Nephron progenitor cell (in vitro differentiated cells): ENCODE data around the gene TLN1.

Experiments
- DNase-seq: peaks from one replicate; pipeline ENCODE4 v3.0.0; 2021
- H3K27ac Mint-ChIP-seq: 2 replicates; pipeline ENCODE4 v1.8.0; 2021; ENCODE audit warnings: mild to moderate bottlenecking, moderate library complexity, mixed read lengths
- H3K27me3 Mint-ChIP-seq: 2 replicates; pipeline ENCODE4 v1.8.0; 2021; ENCODE audit warnings: mild to moderate bottlenecking, low read depth, mixed read lengths; ENCODE audit not compliant: poor library complexity
- H3K36me3 Mint-ChIP-seq: 2 replicates; pipeline ENCODE4 v1.8.0; 2021; ENCODE audit warnings: low read depth, mixed read lengths
- H3K4me1 Mint-ChIP-seq: 2 replicates; pipeline ENCODE4 v1.8.0; 2021; ENCODE audit warnings: mixed read lengths
- H3K4me3 Mint-ChIP-seq: 2 replicates; pipeline ENCODE4 v1.8.0; 2021; ENCODE audit warnings: mild to moderate bottlenecking, moderate library complexity, mixed read lengths
- H3K9me3 Mint-ChIP-seq: 2 replicates; pipeline ENCODE4 v1.8.0; 2021; ENCODE audit warnings: mild to moderate bottlenecking, moderate library complexity, mixed read lengths
- TF ChIP-seq, protein P1 (sequence below): fragments of 200-600 bp; sonication (generic); IDR thresholded peaks from 2 replicates; pipeline ENCODE4 v1.5.0; 2021; ENCODE audit warnings: antibody characterized with exemption

TLN1 gene

DNA sequence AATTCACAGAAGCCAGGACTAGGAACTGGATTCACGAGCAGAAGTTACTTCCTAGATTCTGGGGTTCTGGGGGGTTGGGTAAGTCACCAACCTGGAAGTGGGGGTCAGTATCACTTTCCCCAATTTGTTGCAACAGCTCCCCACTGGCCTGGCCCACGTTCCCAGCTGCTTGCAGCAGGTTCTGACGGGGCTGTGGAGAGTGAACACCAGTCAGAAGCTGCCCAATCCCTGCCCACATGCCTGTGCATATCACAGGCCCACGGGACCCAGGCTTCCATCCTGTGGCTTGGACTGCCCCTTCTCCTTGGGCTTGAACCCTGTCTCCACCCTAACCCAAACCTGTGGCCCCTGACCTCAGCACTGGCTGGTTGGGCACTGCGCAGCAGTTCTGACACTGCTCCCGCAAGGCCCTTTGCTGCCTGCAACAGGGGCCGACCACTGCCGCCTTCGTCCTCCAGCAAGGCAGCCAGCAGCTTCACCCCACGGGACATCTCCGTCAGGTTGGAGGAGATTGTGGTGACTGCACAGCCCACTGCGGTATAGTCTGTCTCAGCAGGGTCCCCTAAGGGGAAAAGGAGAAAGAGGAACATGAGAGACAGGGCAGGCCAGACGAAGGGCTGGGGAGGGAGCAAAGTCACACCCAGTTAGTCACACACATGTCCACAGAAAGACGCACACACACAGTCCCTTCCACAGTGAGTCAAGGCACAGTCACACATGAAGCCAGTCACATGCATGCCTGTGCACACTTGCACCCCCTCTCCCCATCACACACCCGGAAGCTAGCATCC lies 13.1 kb downstream of the TLN1 start:
- H3K36me3 Mint-ChIP-seq: peaks cover 86% of the 10 kb centered on the region
- H3K4me3 Mint-ChIP-seq: no peak overlapping the region
- no peaks in the 10 kb centered on the region for H3K9me3 Mint-ChIP-seq
- TF ChIP-seq, protein P1, sequence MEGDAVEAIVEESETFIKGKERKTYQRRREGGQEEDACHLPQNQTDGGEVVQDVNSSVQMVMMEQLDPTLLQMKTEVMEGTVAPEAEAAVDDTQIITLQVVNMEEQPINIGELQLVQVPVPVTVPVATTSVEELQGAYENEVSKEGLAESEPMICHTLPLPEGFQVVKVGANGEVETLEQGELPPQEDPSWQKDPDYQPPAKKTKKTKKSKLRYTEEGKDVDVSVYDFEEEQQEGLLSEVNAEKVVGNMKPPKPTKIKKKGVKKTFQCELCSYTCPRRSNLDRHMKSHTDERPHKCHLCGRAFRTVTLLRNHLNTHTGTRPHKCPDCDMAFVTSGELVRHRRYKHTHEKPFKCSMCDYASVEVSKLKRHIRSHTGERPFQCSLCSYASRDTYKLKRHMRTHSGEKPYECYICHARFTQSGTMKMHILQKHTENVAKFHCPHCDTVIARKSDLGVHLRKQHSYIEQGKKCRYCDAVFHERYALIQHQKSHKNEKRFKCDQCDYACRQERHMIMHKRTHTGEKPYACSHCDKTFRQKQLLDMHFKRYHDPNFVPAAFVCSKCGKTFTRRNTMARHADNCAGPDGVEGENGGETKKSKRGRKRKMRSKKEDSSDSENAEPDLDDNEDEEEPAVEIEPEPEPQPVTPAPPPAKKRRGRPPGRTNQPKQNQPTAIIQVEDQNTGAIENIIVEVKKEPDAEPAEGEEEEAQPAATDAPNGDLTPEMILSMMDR: no peak
- no peak overlapping the region for H3K27ac Mint-ChIP-seq
- H3K27me3 Mint-ChIP-seq: no peaks in the 10 kb centered on the region
- DNase-seq: no peak
- no peaks in the 10 kb centered on the region for H3K4me1 Mint-ChIP-seq

DNA sequence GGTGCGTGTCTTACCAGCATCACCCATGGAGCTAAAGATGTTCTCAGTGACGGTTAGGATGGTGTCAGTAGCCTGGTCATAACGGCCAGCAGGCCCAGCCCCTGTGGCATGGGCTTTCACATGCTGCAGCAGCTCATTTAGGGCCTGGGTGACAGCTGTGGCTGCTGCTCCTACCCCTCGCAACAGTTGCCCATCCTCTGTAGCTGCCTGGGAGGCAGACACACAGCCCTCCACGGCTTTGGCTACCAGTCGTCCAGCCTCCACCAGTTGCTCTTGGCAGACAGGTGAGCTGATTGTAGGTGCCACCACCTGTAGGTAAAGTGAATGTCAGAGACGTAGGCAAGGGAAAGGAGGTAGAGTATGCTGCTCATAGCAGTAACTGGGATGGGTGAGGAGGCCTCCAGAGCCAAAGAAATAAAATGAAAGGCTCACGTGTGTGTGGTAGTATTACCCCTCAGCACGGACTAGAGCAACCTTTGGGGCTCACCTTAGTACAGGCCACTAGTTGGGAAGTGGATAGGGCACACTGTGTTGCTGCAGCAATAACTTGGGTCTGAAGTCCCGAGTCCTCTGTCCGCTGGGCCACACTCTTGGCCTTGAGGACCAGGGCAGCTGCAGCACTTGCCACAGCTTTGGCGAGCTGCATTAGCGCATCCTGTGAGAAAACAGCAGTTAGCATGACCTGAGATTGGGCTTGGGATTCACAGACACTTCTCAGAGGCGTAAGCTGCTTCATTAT lies 14.7 kb downstream of the TLN1 start:
- H3K36me3 Mint-ChIP-seq: peaks cover 85% of the 10 kb centered on the region
- TF ChIP-seq, protein P1: no peak
- H3K27ac Mint-ChIP-seq: no peak overlapping the region
- no peaks in the 10 kb centered on the region for H3K27me3 Mint-ChIP-seq
- no peaks in the 10 kb centered on the region for H3K9me3 Mint-ChIP-seq
- H3K4me3 Mint-ChIP-seq: no peak overlapping the region
- no peak for DNase-seq
- H3K4me1 Mint-ChIP-seq: no peaks in the 10 kb centered on the region

DNA sequence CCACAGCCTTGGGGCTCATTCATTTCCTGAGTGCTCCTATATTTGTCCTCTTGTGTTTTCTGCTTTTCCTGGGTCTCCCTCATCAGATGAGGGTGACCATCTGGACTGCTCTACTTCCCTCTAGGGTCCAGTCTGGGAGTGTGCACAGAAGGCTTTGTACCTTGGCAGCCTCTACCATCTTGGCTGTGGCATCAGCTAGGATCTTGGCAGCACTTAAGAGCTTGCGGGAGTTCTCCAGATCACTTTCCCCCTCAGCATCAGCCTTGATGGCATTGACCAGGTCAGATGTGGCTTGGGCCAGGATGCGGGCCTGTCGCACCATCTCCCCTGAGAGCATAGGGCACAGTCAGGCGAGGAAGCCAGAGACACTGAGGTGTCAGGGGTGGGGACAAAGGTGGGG lies 15.8 kb downstream of the TLN1 start:
- H3K4me3 Mint-ChIP-seq: no peak overlapping the region
- peaks cover 83% of the 10 kb centered on the region for H3K36me3 Mint-ChIP-seq
- peak overlapping the region; percentile 78 for H3K27ac Mint-ChIP-seq

DNA sequence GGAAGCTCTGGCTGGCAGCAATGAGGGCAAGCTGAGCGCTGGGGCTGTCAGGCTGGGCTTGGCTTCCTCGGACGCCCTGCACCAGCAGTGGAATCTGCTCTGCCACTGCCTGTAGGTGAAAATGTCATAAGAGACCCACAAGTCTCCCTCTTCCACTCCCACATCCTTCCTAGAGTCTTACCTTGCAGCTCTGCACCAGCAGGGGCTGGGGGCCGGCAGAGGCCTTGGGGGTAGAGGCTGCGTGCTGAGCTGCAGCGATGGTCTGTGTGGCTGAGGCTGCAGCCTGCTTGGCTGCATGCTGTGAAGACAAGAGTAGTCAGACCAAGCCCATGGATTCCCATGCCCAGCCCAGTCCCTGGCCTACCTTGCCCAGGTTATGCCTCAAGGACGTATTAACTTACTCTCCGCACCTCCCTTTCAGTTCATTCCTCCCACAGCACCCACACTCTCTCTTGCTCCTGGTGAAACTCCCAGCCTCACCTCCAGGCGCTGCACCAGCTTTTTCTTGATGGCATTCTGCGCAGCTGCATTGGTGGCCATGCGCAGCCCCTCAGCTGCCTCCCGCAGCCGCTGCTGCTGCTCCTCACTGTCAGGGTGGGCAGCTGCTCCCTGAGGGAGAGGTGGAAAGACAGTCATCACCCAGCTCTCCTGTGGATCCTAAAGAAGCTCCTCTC lies 17.3 kb downstream of the TLN1 start:
- H3K27ac Mint-ChIP-seq: peak overlapping the region; percentile 64
- TF ChIP-seq, protein P1: no peak
- H3K36me3 Mint-ChIP-seq: peaks cover 88% of the 10 kb centered on the region
- DNase-seq: no peak
- no peaks in the 10 kb centered on the region for H3K27me3 Mint-ChIP-seq
- no peaks in the 10 kb centered on the region for H3K9me3 Mint-ChIP-seq
- H3K4me3 Mint-ChIP-seq: no peak overlapping the region
- peaks cover 8% of the 10 kb centered on the region for H3K4me1 Mint-ChIP-seq

More for the DNA sequence above, 15.8 kb downstream of the TLN1 start:
- Mint-ChIP-seq H3K4me1 (peaks cover 8% of the 10 kb centered on the region), H3K9me3 (no peaks in the 10 kb centered on the region), H3K27me3 (no peaks in the 10 kb centered on the region)
- no peak for DNase-seq
- TF ChIP-seq, protein P1: no peak

DNA sequence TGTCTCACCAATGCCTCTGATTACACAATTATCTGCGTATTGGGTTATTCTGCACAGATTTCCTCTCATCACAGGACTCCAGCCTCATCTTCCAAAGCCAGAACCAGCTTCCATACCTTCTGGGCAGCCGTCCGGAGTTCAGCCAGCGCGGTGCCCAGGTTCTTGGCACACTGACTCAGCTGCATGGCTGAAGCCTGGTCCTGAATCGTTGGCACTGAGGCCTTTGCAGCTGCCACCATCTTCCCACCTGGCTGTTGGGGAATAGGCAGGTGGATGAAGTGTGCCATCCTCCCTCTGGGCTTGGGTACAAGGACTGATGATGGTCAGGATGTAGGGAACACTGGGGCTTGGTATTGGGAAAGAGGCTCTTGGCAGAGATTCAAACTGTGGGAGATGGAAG lies 17.9 kb downstream of the TLN1 start:
- Mint-ChIP-seq H3K36me3 (peaks cover 86% of the 10 kb centered on the region), H3K27ac (no peak overlapping the region), H3K4me3 (no peak overlapping the region), H3K9me3 (no peaks in the 10 kb centered on the region), H3K4me1 (peaks cover 8% of the 10 kb centered on the region), H3K27me3 (no peaks in the 10 kb centered on the region)
- TF ChIP-seq, protein P1: no peak
- no peak for DNase-seq
